Calu3 (cell line): ENCODE measurements around the gene PLXNA4. TPM values are rescaled to one million over a fixed set of nuclear protein-coding genes. Genes with fewer than 3 reads are reported as not detected.

Source experiments
- BruUV-seq: library from RNA; stranded (reverse); fragments of 400-500 nt; replicated peaks from 2 replicates; lab custom pipeline; 2021; lab: Mats Ljungman, UMichigan
- CTCF ChIA-PET: fragments of 300-600 bp; sonication (Branson Sonifier 250); formaldehyde crosslinking; loops from one replicate; lab custom pipeline; 2022; ENCODE audit warnings: antibody characterized with exemption; lab: Charles Lee
- DNase-seq: peaks from one replicate; pipeline ENCODE4 v3.0.0; 2022
- H3K27ac Mint-ChIP-seq: one replicate; pipeline ENCODE4 v1.8.0; 2022; ENCODE audit warnings: mixed read lengths; ENCODE audit not compliant: unreplicated experiment
- H3K27me3 Mint-ChIP-seq: one replicate; pipeline ENCODE4 v1.8.0; 2022; ENCODE audit warnings: mixed read lengths; ENCODE audit not compliant: unreplicated experiment
- H3K36me3 Mint-ChIP-seq: one replicate; pipeline ENCODE4 v1.8.0; 2022; ENCODE audit warnings: mild to moderate bottlenecking, moderate library complexity, mixed read lengths; ENCODE audit not compliant: insufficient read depth, unreplicated experiment
- H3K4me1 Mint-ChIP-seq: one replicate; pipeline ENCODE4 v1.8.0; 2022; ENCODE audit warnings: mild to moderate bottlenecking, low read depth, mixed read lengths; ENCODE audit not compliant: unreplicated experiment
- H3K4me3 Mint-ChIP-seq: one replicate; pipeline ENCODE4 v1.8.0; 2022; ENCODE audit warnings: mild to moderate bottlenecking, low read depth, moderate library complexity, mixed read lengths; ENCODE audit not compliant: unreplicated experiment
- H3K9me3 Mint-ChIP-seq: one replicate; pipeline ENCODE4 v1.8.0; 2022; ENCODE audit warnings: low read depth, mixed read lengths; ENCODE audit not compliant: unreplicated experiment
- intact Hi-C: fragments of 100-400 bp; cut with micrococcal nuclease; formaldehyde crosslinking; loops from one replicate; pipeline ENCODE4 v1.10.0; 2022; ENCODE audit not compliant: unreplicated experiment
- total RNA-seq: library from RNA; stranded (reverse); gene quantifications from 2 replicates; pipeline ENCODE4 v1.2.3, GENCODE V29; 2022
- TF ChIP-seq, protein P1 (sequence below): fragments of 200-600 bp; IDR thresholded peaks from one replicate; pipeline ENCODE4 v1.8.0; 2022; ENCODE audit warnings: antibody characterized with exemption; ENCODE audit not compliant: unreplicated experiment

The PLXNA4 gene
- total RNA-seq, 1 experiment from 2014 or later, result not detected

DNA sequence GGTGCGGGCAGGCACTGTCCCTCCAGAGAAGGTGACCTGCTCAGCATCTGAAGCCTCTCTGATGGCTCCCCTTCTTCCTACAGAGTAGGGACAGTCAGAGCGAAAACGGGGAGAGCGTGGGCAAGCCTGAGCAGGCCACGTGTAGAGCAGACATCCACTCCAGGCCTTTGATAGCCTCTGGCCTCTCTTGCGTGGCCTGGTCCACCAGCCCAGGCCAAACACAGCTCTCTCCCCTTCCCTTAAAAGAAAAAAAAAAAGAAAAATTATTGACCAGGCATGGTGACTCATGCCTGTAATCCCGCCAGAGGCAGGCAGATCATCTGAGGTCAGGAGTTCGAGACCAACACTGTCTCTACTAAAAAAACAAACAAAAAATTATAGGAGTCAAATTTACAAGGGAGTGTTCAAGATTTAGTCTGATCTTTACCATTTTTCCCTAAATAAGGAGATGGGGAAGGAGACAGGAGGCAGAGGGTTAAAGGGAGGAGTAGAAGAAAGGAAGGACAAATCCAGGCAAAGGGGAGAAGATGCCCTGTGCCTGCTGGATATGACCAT is 84.8 kb downstream of the PLXNA4 start:
- TF ChIP-seq, protein P1, sequence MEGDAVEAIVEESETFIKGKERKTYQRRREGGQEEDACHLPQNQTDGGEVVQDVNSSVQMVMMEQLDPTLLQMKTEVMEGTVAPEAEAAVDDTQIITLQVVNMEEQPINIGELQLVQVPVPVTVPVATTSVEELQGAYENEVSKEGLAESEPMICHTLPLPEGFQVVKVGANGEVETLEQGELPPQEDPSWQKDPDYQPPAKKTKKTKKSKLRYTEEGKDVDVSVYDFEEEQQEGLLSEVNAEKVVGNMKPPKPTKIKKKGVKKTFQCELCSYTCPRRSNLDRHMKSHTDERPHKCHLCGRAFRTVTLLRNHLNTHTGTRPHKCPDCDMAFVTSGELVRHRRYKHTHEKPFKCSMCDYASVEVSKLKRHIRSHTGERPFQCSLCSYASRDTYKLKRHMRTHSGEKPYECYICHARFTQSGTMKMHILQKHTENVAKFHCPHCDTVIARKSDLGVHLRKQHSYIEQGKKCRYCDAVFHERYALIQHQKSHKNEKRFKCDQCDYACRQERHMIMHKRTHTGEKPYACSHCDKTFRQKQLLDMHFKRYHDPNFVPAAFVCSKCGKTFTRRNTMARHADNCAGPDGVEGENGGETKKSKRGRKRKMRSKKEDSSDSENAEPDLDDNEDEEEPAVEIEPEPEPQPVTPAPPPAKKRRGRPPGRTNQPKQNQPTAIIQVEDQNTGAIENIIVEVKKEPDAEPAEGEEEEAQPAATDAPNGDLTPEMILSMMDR, result no peak
- H3K4me3 Mint-ChIP-seq, result no peak overlapping the region
- no TSS peak for BruUV-seq
- H3K27me3 Mint-ChIP-seq, result peaks cover 65% of the 10 kb centered on the region
- H3K27ac Mint-ChIP-seq, result no peak overlapping the region
- DNase-seq, result no peak
- H3K9me3 Mint-ChIP-seq, result no peaks in the 10 kb centered on the region
- CTCF ChIA-PET, result no interaction called here
- intact Hi-C loops, result no loop called here
- H3K4me1 Mint-ChIP-seq, result no peaks in the 10 kb centered on the region
- no peaks in the 10 kb centered on the region for H3K36me3 Mint-ChIP-seq

DNA sequence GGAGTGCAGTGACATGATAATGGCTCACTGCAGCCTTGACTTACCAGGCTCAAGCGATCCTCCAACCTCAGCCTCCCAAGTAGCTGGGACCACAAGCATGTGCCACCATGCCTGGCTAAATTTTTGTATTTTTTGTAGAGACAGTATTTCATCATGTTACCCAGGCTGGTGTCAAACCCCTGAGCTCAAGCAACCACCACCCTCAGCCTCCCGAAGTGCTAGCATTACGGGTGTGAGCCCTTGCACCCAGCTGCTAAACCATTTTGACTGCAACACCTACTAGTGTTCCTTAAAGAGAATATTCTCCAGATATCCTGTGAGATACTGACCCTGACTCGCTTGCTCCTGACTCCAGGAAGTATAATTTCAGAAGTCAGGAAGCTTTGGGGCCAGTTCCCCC is 85.8 kb downstream of the PLXNA4 start:
- no peak overlapping the region for H3K4me3 Mint-ChIP-seq
- H3K27ac Mint-ChIP-seq, result no peak overlapping the region
- H3K4me1 Mint-ChIP-seq, result no peaks in the 10 kb centered on the region
- TF ChIP-seq, protein P1, result no peak
- BruUV-seq, result no TSS peak
- H3K9me3 Mint-ChIP-seq, result no peaks in the 10 kb centered on the region
- no peak for DNase-seq
- H3K36me3 Mint-ChIP-seq, result no peaks in the 10 kb centered on the region
- H3K27me3 Mint-ChIP-seq, result peaks cover 73% of the 10 kb centered on the region
- CTCF ChIA-PET, result no interaction called here
- intact Hi-C loops, result no loop called here

DNA sequence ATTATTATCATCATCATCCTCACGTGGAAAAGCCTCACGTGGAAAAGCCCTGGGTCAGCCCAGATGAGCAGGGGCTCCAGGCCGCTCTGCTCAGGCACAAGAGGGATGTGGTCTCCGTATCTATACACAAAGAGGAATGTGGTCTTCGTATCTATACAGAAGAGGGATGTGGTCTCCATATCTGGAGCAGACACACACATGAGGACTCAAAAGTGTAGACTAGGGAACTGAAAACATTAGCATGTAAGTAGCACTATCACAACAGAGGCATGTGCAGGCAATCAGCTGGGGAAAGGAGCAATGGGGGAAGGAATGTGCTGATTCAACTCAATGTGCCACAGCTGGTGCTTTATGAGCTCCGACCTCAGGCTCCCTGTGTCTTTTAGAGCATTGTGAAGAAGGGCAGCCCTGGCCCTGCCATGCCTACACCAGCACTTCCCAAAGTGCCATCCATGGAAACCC is 86.5 kb downstream of the PLXNA4 start:
- CTCF ChIA-PET, result no interaction called here
- Mint-ChIP-seq H3K4me3 (no peak overlapping the region), H3K27me3 (peaks cover 73% of the 10 kb centered on the region), H3K9me3 (no peaks in the 10 kb centered on the region), H3K36me3 (no peaks in the 10 kb centered on the region), H3K27ac (no peak overlapping the region), H3K4me1 (no peaks in the 10 kb centered on the region)
- TF ChIP-seq, protein P1, result no peak
- BruUV-seq, result no TSS peak
- intact Hi-C loops, result no loop called here
- DNase-seq, result no peak

GRCh38 chr7:132488634-132489302 is 87.5 kb downstream of the PLXNA4 start:
- Mint-ChIP-seq H3K4me1 (no peaks in the 10 kb centered on the region), H3K9me3 (no peaks in the 10 kb centered on the region), H3K36me3 (no peaks in the 10 kb centered on the region), H3K4me3 (no peak overlapping the region), H3K27ac (no peak overlapping the region), H3K27me3 (peaks cover 79% of the 10 kb centered on the region)
- intact Hi-C loops, result no loop called here
- no peak for DNase-seq
- no TSS peak for BruUV-seq
- CTCF ChIA-PET, result no interaction called here
- TF ChIP-seq, protein P1, result no peak
